Lower leg skin (tissue), 3 donors: ENCODE results near the gene RPLP2.

Experiments used
- POLR2A ChIP-seq, 2 donors: fragments of 450-650 bp; IDR thresholded peaks; one replicate each; pipeline ENCODE4 v1.6.1; 2016 to 2017; ENCODE audit warnings: antibody characterized with exemption in 2 of 2, mild to moderate bottlenecking in 1 of 2, moderate library complexity in 1 of 2
- TF ChIP-seq, protein P1 (sequence below), 3 donors: fragments of 450-650 bp; IDR thresholded peaks; one replicate each; pipeline ENCODE4 v1.5.1; 2016; ENCODE audit warnings: antibody characterized with exemption in 3 of 3, mild to moderate bottlenecking in 3 of 3, moderate library complexity in 2 of 3

DNA sequence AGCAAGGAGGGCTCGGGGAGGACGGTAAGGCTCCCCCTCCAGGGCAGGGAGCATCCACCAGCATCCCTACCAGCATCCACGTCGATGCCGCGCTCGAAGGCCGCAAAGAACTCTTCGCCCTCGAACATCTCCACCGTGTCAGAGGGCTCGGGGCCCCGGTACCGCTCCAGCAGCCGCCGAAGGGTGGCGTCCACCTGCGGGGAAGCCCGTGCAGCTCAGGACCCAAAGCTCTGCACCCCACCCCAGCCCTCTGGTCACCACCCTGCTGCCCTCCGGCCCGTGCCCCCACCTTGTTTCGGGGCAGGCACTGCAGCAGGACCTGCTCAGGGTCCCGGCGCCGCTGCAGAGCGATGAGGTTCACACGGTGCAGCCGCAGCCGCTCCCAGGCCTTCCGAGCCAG lies 9.3 kb upstream of the RPLP2 start:
- TF ChIP-seq, protein P1, sequence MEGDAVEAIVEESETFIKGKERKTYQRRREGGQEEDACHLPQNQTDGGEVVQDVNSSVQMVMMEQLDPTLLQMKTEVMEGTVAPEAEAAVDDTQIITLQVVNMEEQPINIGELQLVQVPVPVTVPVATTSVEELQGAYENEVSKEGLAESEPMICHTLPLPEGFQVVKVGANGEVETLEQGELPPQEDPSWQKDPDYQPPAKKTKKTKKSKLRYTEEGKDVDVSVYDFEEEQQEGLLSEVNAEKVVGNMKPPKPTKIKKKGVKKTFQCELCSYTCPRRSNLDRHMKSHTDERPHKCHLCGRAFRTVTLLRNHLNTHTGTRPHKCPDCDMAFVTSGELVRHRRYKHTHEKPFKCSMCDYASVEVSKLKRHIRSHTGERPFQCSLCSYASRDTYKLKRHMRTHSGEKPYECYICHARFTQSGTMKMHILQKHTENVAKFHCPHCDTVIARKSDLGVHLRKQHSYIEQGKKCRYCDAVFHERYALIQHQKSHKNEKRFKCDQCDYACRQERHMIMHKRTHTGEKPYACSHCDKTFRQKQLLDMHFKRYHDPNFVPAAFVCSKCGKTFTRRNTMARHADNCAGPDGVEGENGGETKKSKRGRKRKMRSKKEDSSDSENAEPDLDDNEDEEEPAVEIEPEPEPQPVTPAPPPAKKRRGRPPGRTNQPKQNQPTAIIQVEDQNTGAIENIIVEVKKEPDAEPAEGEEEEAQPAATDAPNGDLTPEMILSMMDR (IDR thresholded peaks at IDR 0.05) = no peak
- TF ChIP-seq POLR2A (IDR thresholded peaks at IDR 0.05) = no peak
